WTC11 (cell line): ENCODE measurements around the gene CEMIP. TPM values are rescaled to one million over a fixed set of nuclear protein-coding genes. Genes with fewer than 3 reads are reported as not detected.

Experiments
- ATAC-seq: fragments of 200-7000 bp; cut with Tn5 transposase; 2 replicates; pipeline ENCODE4 v1.10.0; 2021; ENCODE audit warnings: mild to moderate bottlenecking, moderate library complexity
- CTCF ChIA-PET: fragments of 300-600 bp; sonication (Branson Sonifier 250); formaldehyde crosslinking; loops from one replicate; lab custom pipeline; 2021; ENCODE audit warnings: antibody characterized with exemption; lab: Charles Lee
- POLR2A ChIA-PET: fragments of 350-600 bp; sonication (Branson Sonifier 250); formaldehyde crosslinking; loops from one replicate; lab custom pipeline; 2021; ENCODE audit warnings: antibody characterized with exemption; lab: Charles Lee
- DNase-seq: peaks from one replicate; pipeline ENCODE4 v3.0.0; 2021; ENCODE audit warnings: low spot score
- H3K27ac Mint-ChIP-seq: 2 replicates; pipeline ENCODE4 v1.8.0; 2021; ENCODE audit warnings: mixed read lengths
- H3K27me3 Mint-ChIP-seq: 2 replicates; pipeline ENCODE4 v1.8.0; 2021; ENCODE audit warnings: low read depth, mild to moderate bottlenecking, moderate library complexity, mixed read lengths
- H3K36me3 Mint-ChIP-seq: 2 replicates; pipeline ENCODE4 v1.8.0; 2021; ENCODE audit warnings: mixed read lengths
- H3K4me1 Mint-ChIP-seq: 2 replicates; pipeline ENCODE4 v1.8.0; 2022; ENCODE audit warnings: mixed read lengths
- H3K4me3 Mint-ChIP-seq: 2 replicates; pipeline ENCODE4 v1.8.0; 2021; ENCODE audit warnings: mild to moderate bottlenecking, moderate library complexity, mixed read lengths
- H3K9me3 Mint-ChIP-seq: 2 replicates; pipeline ENCODE4 v1.8.0; 2021; ENCODE audit warnings: mixed read lengths
- ARID4B ChIP-seq: sonication (generic); formaldehyde crosslinking; IDR thresholded peaks from 2 replicates; pipeline ENCODE4 v1.8.0; 2023; ENCODE audit warnings: missing genetic modification reagents, mild to moderate bottlenecking, borderline replicate concordance
- ATF6 ChIP-seq: sonication (generic); formaldehyde crosslinking; IDR thresholded peaks from 2 replicates; pipeline ENCODE4 v1.8.1; 2023; ENCODE audit warnings: mild to moderate bottlenecking, missing genetic modification reagents
- ERG ChIP-seq: fragments of 250-450 bp; sonication (Bioruptor Pico); IDR thresholded peaks from 2 replicates; pipeline ENCODE4 v1.8.0; 2021; ENCODE audit warnings: mild to moderate bottlenecking
- FOXK1 ChIP-seq: sonication (generic); formaldehyde crosslinking; IDR thresholded peaks from 2 replicates; pipeline ENCODE4 v1.8.0; 2022; ENCODE audit warnings: mild to moderate bottlenecking, moderate library complexity, missing genetic modification reagents
- GTF2I ChIP-seq: fragments of 250-450 bp; sonication (Bioruptor Pico); conservative IDR thresholded peaks from 2 replicates; pipeline ENCODE4 v1.4.0; 2021; ENCODE audit warnings: mild to moderate bottlenecking
- HMGA2 ChIP-seq: fragments of 250-450 bp; sonication (Bioruptor Pico); IDR thresholded peaks from 2 replicates; pipeline ENCODE4 v1.4.0; 2021; ENCODE audit warnings: mild to moderate bottlenecking, moderate library complexity
- IRF1 ChIP-seq: sonication (generic); formaldehyde crosslinking; IDR thresholded peaks from 2 replicates; pipeline ENCODE4 v1.8.0; 2023; ENCODE audit warnings: missing genetic modification reagents
- JAZF1 ChIP-seq: fragments of 250-450 bp; sonication (Bioruptor Pico); IDR thresholded peaks from 2 replicates; pipeline ENCODE4 v1.9.0; 2021; ENCODE audit warnings: moderate library complexity, mild to moderate bottlenecking, inconsistent platforms
- JUN ChIP-seq: sonication (generic); formaldehyde crosslinking; IDR thresholded peaks from 2 replicates; pipeline ENCODE4 v1.8.0; 2023; ENCODE audit warnings: mild to moderate bottlenecking, missing genetic modification reagents
- MYBL2 ChIP-seq: sonication (generic); formaldehyde crosslinking; IDR thresholded peaks from 2 replicates; pipeline ENCODE4 v1.8.1; 2023; ENCODE audit warnings: mild to moderate bottlenecking, moderate library complexity, missing genetic modification reagents
- NFYB ChIP-seq: sonication (generic); formaldehyde crosslinking; conservative IDR thresholded peaks from 2 replicates; pipeline ENCODE4 v1.8.0; 2022; ENCODE audit warnings: low read depth, missing genetic modification reagents
- OVOL2 ChIP-seq: fragments of 250-450 bp; sonication (Bioruptor Pico); IDR thresholded peaks from 2 replicates; pipeline ENCODE4 v1.9.0; 2021; ENCODE audit warnings: mild to moderate bottlenecking, borderline replicate concordance
- PRRX2 ChIP-seq: fragments of 250-450 bp; sonication (Bioruptor Pico); IDR thresholded peaks from 2 replicates; pipeline ENCODE4 v1.8.0; 2021; ENCODE audit warnings: mild to moderate bottlenecking
- RORB ChIP-seq: fragments of 250-450 bp; sonication (Bioruptor Pico); IDR thresholded peaks from 2 replicates; pipeline ENCODE4 v1.9.0; 2021; ENCODE audit warnings: mild to moderate bottlenecking
- SMAD4 ChIP-seq: sonication (generic); formaldehyde crosslinking; IDR thresholded peaks from 2 replicates; pipeline ENCODE4 v1.8.0; 2022; ENCODE audit warnings: mild to moderate bottlenecking, missing genetic modification reagents
- TEAD1 ChIP-seq: sonication (generic); formaldehyde crosslinking; IDR thresholded peaks from 2 replicates; pipeline ENCODE4 v1.8.0; 2022; ENCODE audit warnings: mild to moderate bottlenecking, missing genetic modification reagents
- TEAD4 ChIP-seq: sonication (generic); formaldehyde crosslinking; IDR thresholded peaks from 2 replicates; pipeline ENCODE4 v1.8.0; 2022; ENCODE audit warnings: mild to moderate bottlenecking, missing genetic modification reagents
- ZMAT4 ChIP-seq: fragments of 250-450 bp; sonication (Bioruptor Pico); IDR thresholded peaks from 2 replicates; pipeline ENCODE4 v1.9.0; 2021; ENCODE audit warnings: mild to moderate bottlenecking
- ZNF219 ChIP-seq: sonication (generic); formaldehyde crosslinking; IDR thresholded peaks from 2 replicates; pipeline ENCODE4 v1.8.0; 2023; ENCODE audit warnings: missing genetic modification reagents, mild to moderate bottlenecking, borderline replicate concordance
- ZNF423 ChIP-seq: fragments of 250-450 bp; sonication (Bioruptor Pico); IDR thresholded peaks from 2 replicates; pipeline ENCODE4 v2.1.2; 2022; ENCODE audit warnings: mild to moderate bottlenecking, moderate library complexity
- ZNF425 ChIP-seq: fragments of 250-450 bp; sonication (Bioruptor Pico); conservative IDR thresholded peaks from 2 replicates; pipeline ENCODE4 v1.9.0; 2021; ENCODE audit warnings: mild to moderate bottlenecking
- total RNA-seq: library from RNA; stranded (reverse); gene quantifications from 3 replicates; pipeline ENCODE4 v1.2.3, GENCODE V29; 2021

The CEMIP gene
- total RNA-seq, 1 experiment from 2014 or later = 0.87 TPM

GRCh38 chr15:80989518-80990478 lies 210.6 kb downstream of the CEMIP start, which contains the start of gene MESD (continued):
- TF ChIP-seq HMGA2 (CRISPR knock-in tag) = no peak
- TF ChIP-seq TEAD1 (CRISPR knock-in tag) = no peak

GRCh38 chr15:80990955-80991354 lies 211.8 kb downstream of the CEMIP start:
- ATAC-seq (no peak), DNase-seq (no peak)
- POLR2A ChIA-PET = interaction anchor here (1.2 kb wide), 1 partner anchor 9 kb away, joined by 7 read pairs; the partner anchor contains the start of gene TLNRD1
- no peak overlapping the region for H3K27ac Mint-ChIP-seq
- no peaks in the 10 kb centered on the region for H3K9me3 Mint-ChIP-seq
- H3K27me3 Mint-ChIP-seq = no peaks in the 10 kb centered on the region
- no peak for TF ChIP-seq ARID4B (CRISPR knock-in tag)
- no peak for TF ChIP-seq MYBL2
- no peak for TF ChIP-seq GTF2I (CRISPR knock-in tag)
- TF ChIP-seq NFYB (CRISPR knock-in tag) = no peak
- TF ChIP-seq FOXK1 (CRISPR knock-in tag) = no peak
- no peak for TF ChIP-seq ZNF425 (CRISPR knock-in tag)
- no peak for TF ChIP-seq ZMAT4 (CRISPR knock-in tag)
- TF ChIP-seq ERG (CRISPR knock-in tag) = no peak
- TF ChIP-seq TEAD4 (CRISPR knock-in tag) = no peak
- TF ChIP-seq SMAD4 (CRISPR knock-in tag) = no peak
- CTCF ChIA-PET = interaction anchor here (0.8 to 3.4 kb wide), 5 partner anchors 10 to 275 kb away, joined by 3 to 18 read pairs (median 5); partner anchors contain the start of gene TLNRD1
- H3K4me1 Mint-ChIP-seq = peaks cover 37% of the 10 kb centered on the region
- no peak overlapping the region for H3K4me3 Mint-ChIP-seq
- H3K36me3 Mint-ChIP-seq = no peaks in the 10 kb centered on the region

GRCh38 chr15:80991421-80991820 lies 212.3 kb downstream of the CEMIP start:
- no peak overlapping the region for H3K27ac Mint-ChIP-seq
- H3K4me1 Mint-ChIP-seq = peaks cover 34% of the 10 kb centered on the region
- no peaks in the 10 kb centered on the region for H3K9me3 Mint-ChIP-seq
- H3K4me3 Mint-ChIP-seq = no peak overlapping the region
- DNase-seq = no peak
- ATAC-seq = no peak
- no peaks in the 10 kb centered on the region for H3K27me3 Mint-ChIP-seq
- ChIA-PET POLR2A (interaction anchor here (1.2 kb wide), 1 partner anchor 9 kb away, joined by 7 read pairs; the partner anchor contains the start of gene TLNRD1), CTCF (interaction anchor here (0.8 to 3.4 kb wide), 5 partner anchors 10 to 275 kb away, joined by 3 to 18 read pairs (median 5); partner anchors contain the start of gene TLNRD1)
- H3K36me3 Mint-ChIP-seq = no peaks in the 10 kb centered on the region
- no peak for TF ChIP-seq MYBL2
- no peak for TF ChIP-seq ATF6 (CRISPR knock-in tag)
- no peak for TF ChIP-seq IRF1 (CRISPR knock-in tag)
- TF ChIP-seq PRRX2 (CRISPR knock-in tag) = no peak
- no peak for TF ChIP-seq ZNF219 (CRISPR knock-in tag)
- no peak for TF ChIP-seq OVOL2 (CRISPR knock-in tag)
- no peak for TF ChIP-seq RORB (CRISPR knock-in tag)
- no peak for TF ChIP-seq JAZF1 (CRISPR knock-in tag)
- no peak for TF ChIP-seq ZNF423 (CRISPR knock-in tag)
- no peak for TF ChIP-seq JUN (CRISPR knock-in tag)
